Body of pancreas (tissue), 4 donors: ENCODE measurements around the gene GARNL3. TPM values are rescaled to one million over a fixed set of nuclear protein-coding genes. Genes with fewer than 3 reads are reported as not detected.
A peak's percentile ranks its signal among the peaks of the same experiment; 100 is the strongest.

ENCODE experiments used
- ATAC-seq: fragments of 150-250 bp; one replicate; pipeline ENCODE4 v1.9.1; 2016
- DNase-seq, 4 donors: peaks; one replicate each; pipeline ENCODE4 v3.0.0-alpha.2; 2019
- H3K27ac ChIP-seq, 4 donors: fragments of 200-600 bp; sonication (generic); 1 replicate in 3 of 4; 2 replicates in 1 of 4; pipeline versions ENCODE4 v1.5.1 to v1.6.1; 2016 to 2019; ENCODE audit warnings: mild to moderate bottlenecking in 1 of 4, mixed read lengths in 1 of 4, moderate library complexity in 1 of 4
- H3K27me3 ChIP-seq, 2 donors: fragments of 200-600 bp; sonication (generic); one replicate each; pipeline ENCODE4 v1.6.0; 2016; ENCODE audit warnings: mild to moderate bottlenecking in 1 of 2
- H3K36me3 ChIP-seq, 2 donors: fragments of 200-600 bp; sonication (generic); replicated peaks in 1 of 2; 2 replicates each; pipeline ENCODE4 v1.5.1; 2016; ENCODE audit warnings: low read depth in 2 of 2; ENCODE audit not compliant: insufficient read depth in 1 of 2
- H3K4me1 ChIP-seq: fragments of 200-600 bp; sonication (generic); one replicate; pipeline ENCODE4 v1.6.0; 2016
- H3K4me3 ChIP-seq, 2 donors: fragments of 200-600 bp; sonication (generic); 1 replicate in 1 of 2; 2 replicates in 1 of 2; pipeline ENCODE4 v1.5.1; 2016 to 2019
- H3K9me3 ChIP-seq, 3 donors: fragments of 200-600 bp; sonication (generic); 1 replicate in 2 of 3; 2 replicates in 1 of 3; pipeline ENCODE4 v1.5.1; 2016
- POLR2A ChIP-seq, 3 donors: fragments of 450-650 bp; IDR thresholded peaks; one replicate each; pipeline ENCODE4 v1.6.1; 2016; ENCODE audit warnings: antibody characterized with exemption in 3 of 3, mild to moderate bottlenecking in 2 of 3
- WGBS, 2 donors: methylation state at CpG; one replicate each; pipeline ENCODE4 v1.1.5; 2017; 5-methylcytosine and 5-hydroxymethylcytosine counted together
- intact Hi-C: fragments of 100-400 bp; cut with DNase I; formaldehyde crosslinking; loops from one replicate; pipeline ENCODE4 v1.15.1; 2023
- total RNA-seq, 2 donors: library from RNA; depleted of rRNA; stranded (reverse); fragments of >200 nt; gene quantifications; one replicate each; pipeline ENCODE4 v1.1.0, GENCODE V29; 2016
- TF ChIP-seq, protein P1 (sequence below), 7 experiments: fragments of 450-650 bp in 4 of 7; fragments of 200-600 bp in 3 of 7; sonication (generic) in 3 of 7; IDR thresholded peaks; one replicate each; pipeline ENCODE4 v1.5.1; 2016 to 2019; ENCODE audit warnings: antibody characterized with exemption in 7 of 7

The GARNL3 gene
- total RNA-seq, 2 donors from 2014 or later: 5.9 to 23.6 TPM

DNA sequence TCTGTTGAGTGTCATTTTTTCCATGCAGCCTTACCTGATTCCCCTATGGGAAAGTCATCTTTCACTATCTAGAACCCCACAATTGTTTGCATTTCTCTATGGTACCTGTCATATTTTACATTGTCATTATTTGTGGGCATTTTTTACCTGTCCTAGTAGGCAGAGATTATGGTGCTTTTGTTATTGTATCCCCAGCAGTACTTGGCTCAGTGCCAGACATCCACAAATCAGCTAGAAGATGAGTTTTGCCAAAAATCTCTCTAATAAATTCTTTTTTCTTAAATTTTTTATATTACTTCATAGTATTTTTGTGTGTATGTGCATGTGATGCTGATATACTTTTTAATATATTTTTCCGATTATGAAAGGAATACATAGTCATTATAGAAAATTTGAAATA, 13.2 kb downstream of the GARNL3 start:
- ATAC-seq: no peak
- Histone ChIP-seq H3K27ac (no peak overlapping the region), H3K27me3 (no peaks in the 10 kb centered on the region), H3K36me3 (no peaks in the 10 kb centered on the region), H3K4me3 (no peak overlapping the region), H3K4me1 (peaks cover 23% of the 10 kb centered on the region), H3K9me3 (no peaks in the 10 kb centered on the region)
- 95 to 100% methylated on average over 1 of the region's 1 CpG for WGBS, 2 donors
- intact Hi-C loops: no loop called here
- TF ChIP-seq, protein P1, sequence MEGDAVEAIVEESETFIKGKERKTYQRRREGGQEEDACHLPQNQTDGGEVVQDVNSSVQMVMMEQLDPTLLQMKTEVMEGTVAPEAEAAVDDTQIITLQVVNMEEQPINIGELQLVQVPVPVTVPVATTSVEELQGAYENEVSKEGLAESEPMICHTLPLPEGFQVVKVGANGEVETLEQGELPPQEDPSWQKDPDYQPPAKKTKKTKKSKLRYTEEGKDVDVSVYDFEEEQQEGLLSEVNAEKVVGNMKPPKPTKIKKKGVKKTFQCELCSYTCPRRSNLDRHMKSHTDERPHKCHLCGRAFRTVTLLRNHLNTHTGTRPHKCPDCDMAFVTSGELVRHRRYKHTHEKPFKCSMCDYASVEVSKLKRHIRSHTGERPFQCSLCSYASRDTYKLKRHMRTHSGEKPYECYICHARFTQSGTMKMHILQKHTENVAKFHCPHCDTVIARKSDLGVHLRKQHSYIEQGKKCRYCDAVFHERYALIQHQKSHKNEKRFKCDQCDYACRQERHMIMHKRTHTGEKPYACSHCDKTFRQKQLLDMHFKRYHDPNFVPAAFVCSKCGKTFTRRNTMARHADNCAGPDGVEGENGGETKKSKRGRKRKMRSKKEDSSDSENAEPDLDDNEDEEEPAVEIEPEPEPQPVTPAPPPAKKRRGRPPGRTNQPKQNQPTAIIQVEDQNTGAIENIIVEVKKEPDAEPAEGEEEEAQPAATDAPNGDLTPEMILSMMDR (IDR thresholded peaks at IDR 0.05): no peak
- TF ChIP-seq POLR2A (IDR thresholded peaks at IDR 0.05): no peak
- DNase-seq: no peak

DNA sequence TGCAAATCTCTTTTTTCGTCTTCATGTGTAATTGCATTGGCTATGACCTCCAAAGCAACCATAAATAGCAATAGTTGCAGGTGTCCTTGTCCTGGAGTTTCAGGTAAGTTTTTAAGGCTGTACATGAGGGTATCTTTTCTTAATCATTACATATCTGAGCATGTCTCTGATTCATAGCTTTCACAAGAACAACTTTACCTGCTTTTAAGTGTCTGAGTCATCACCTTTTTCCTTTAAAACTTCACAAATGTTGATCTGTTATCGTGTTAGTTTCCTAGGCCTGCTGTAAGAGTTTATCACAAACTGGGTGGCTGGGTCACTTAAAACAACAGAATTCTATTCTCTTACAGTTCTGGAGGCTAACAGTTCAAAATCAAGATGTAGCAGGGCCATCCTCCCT, 13.8 kb downstream of the GARNL3 start:
- ATAC-seq: no peak
- H3K27ac ChIP-seq: no peak overlapping the region
- H3K27me3 ChIP-seq: no peaks in the 10 kb centered on the region
- no peak for DNase-seq
- H3K9me3 ChIP-seq: no peaks in the 10 kb centered on the region
- no peak for TF ChIP-seq POLR2A (IDR thresholded peaks at IDR 0.05)
- TF ChIP-seq, protein P1 (IDR thresholded peaks at IDR 0.05): no peak
- 90 to 96% methylated on average over 2 of the region's 2 CpGs for WGBS, 2 donors
- H3K4me1 ChIP-seq: peaks cover 23% of the 10 kb centered on the region
- no peak overlapping the region for H3K4me3 ChIP-seq
- intact Hi-C loops: no loop called here
- H3K36me3 ChIP-seq: no peaks in the 10 kb centered on the region

DNA sequence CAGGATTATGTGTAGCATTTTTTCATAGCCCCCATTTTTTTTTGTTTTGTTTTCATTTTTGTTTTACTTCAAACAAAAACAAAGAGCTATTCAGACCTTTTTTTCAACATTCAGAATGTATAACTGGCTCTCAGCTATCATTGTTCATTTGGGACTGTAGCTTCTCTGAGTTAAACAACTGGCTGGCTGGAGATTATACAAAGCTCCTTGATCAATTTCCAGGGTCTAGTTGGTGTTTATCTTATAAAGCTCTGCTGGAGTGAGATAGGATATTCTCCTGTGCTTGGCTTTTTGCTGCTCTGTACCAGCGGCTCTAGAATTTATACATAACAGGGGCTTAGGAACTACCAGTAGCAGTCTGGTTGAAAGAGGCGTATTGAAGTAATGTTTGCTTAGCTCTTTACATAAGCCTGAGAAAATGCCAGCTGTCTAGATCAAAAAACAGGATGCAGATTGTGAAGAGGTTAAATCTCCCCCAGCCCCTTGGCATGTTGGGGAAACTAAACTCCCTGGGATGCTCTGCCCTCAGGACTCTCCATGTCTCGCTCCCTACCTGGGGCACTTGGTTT, 15.2 kb downstream of the GARNL3 start:
- H3K27me3 ChIP-seq: no peaks in the 10 kb centered on the region
- H3K27ac ChIP-seq: peak overlapping the region; percentile 51 to 74 (median 52)
- peak; percentile 87 for ATAC-seq
- H3K9me3 ChIP-seq: no peaks in the 10 kb centered on the region
- H3K4me3 ChIP-seq: no peak overlapping the region
- peaks cover 23% of the 10 kb centered on the region for H3K4me1 ChIP-seq
- intact Hi-C loops: no loop called here
- peak in 3 of 4 donors; percentile 14 to 42 (median 29) for DNase-seq
- no peaks in the 10 kb centered on the region for H3K36me3 ChIP-seq
- 51 to 69% methylated on average over 3 of the region's 3 CpGs for WGBS, 2 donors
- TF ChIP-seq, protein P1 (IDR thresholded peaks at IDR 0.05): no peak
- peak in 2 of 3 donors; percentile 13 to 20 for TF ChIP-seq POLR2A (IDR thresholded peaks at IDR 0.05)

DNA sequence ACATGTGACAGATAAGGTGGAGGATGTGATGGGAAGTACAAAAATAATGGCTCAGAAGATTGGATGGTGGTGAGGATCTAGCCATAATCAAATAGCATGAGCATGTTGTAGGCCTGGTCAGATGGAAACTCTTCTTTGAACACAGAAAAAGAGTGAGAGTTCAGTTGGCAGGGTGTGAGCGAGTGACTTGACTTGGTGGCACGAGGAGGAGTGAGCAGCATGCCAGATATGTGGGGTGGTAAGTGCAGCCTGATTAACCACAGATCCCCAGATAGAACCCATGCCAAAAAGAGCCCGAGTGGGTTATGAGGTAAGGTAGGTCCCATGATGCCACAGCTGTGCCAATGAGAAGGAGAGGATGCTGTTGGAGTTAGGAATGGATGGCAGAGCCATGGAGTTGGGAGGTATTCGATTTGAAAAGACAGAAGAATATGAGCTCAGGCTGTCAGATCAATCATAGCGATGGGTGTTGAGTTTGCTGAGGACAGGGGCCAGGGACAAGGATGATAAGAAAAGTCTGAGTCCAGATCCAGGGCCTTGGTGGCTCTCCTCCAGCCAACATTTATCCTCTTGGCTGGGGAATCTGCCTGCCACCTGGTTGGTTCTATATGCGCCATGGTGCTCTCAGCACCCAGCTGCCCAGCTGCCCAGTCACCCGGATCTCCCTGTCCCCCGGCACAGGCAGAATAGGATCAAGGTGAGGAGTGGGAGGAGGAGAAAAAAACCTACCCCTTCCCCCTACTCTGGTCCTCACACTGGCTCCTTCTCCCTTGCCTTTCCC, 16.5 kb downstream of the GARNL3 start:
- peak; percentile 25 for ATAC-seq
- H3K9me3 ChIP-seq: no peaks in the 10 kb centered on the region
- intact Hi-C loops: no loop called here
- DNase-seq: peak in 2 of 4 donors; percentile 13 to 28
- WGBS, 2 donors: 60 to 69% methylated on average over 6 to 7 of the region's 8 CpGs
- H3K27me3 ChIP-seq: no peaks in the 10 kb centered on the region
- TF ChIP-seq, protein P1 (IDR thresholded peaks at IDR 0.05): no peak
- no peak for TF ChIP-seq POLR2A (IDR thresholded peaks at IDR 0.05)
- no peak overlapping the region for H3K4me3 ChIP-seq
- H3K4me1 ChIP-seq: peaks cover 23% of the 10 kb centered on the region
- peak overlapping the region in 1 of 4 donors; percentile 74 for H3K27ac ChIP-seq
- no peaks in the 10 kb centered on the region for H3K36me3 ChIP-seq
